HG03060 (cell line): ENCODE measurements around the gene MED28.
A peak's percentile ranks its signal among the peaks of the same experiment; 100 is the strongest.
"Not testable (repeated sequence)": the region's sequence is repeated elsewhere in the genome, so short reads cannot be mapped to it uniquely, and the experiment has no call there.

Experiments used
- ATAC-seq: cut with Tn5 transposase; IDR thresholded peaks from one replicate; pipeline ENCODE4 v1.9.1; 2021; ENCODE audit warnings: low read depth, moderate number of reproducible peaks; ENCODE audit not compliant: unreplicated experiment

The MED28 gene

GRCh38 chr4:17614416-17615299 is at the start of gene MED28:
Gene MED28 (plus strand): TSS chr4:17614641. CDS start chr4:17614655, 14 bp downstream.
- ATAC-seq: peak; percentile 94

- no peak for ATAC-seq
These were observed 48.6 kb upstream of the MED28 start for GRCh38 chr4:17565846-17566245.

GRCh38 chr4:17567271-17567670 is 47.2 kb upstream of the MED28 start:
- ATAC-seq: no peak

- no peak for ATAC-seq
These were observed 40.2 kb upstream of the MED28 start for GRCh38 chr4:17574206-17574605.

GRCh38 chr4:17575177-17575576 is 39.3 kb upstream of the MED28 start:
- ATAC-seq: not testable (repeated sequence)

GRCh38 chr4:17576932-17577664 is 37.3 kb upstream of the MED28 start, which contains the start of gene LAP3:
Gene LAP3 (plus strand): TSS chr4:17577198. CDS start chr4:17577466, 268 bp downstream.
- ATAC-seq: peak; percentile 67

GRCh38 chr4:17577665-17578481 is 36.6 kb upstream of the MED28 start:
- no peak for ATAC-seq

- peak; percentile 28 for ATAC-seq
These were observed 36.0 kb upstream of the MED28 start for GRCh38 chr4:17578482-17578891.

- ATAC-seq: no peak
These were observed 33.5 kb upstream of the MED28 start for GRCh38 chr4:17580969-17581368.

GRCh38 chr4:17583276-17583675 is 31.2 kb upstream of the MED28 start:
- no peak for ATAC-seq

- ATAC-seq: no peak
These were observed 30.5 kb upstream of the MED28 start for GRCh38 chr4:17583941-17584340.

- ATAC-seq: no peak
These were observed 29.8 kb upstream of the MED28 start for GRCh38 chr4:17584521-17585213.

- no peak for ATAC-seq
These were observed 27.2 kb upstream of the MED28 start for GRCh38 chr4:17587094-17587822.

- no peak for ATAC-seq
These were observed 25.1 kb upstream of the MED28 start for GRCh38 chr4:17589355-17589754.

GRCh38 chr4:17595471-17596005 is 18.9 kb upstream of the MED28 start:
- ATAC-seq: peak; percentile 78

- ATAC-seq: no peak
These were observed 16.9 kb upstream of the MED28 start for GRCh38 chr4:17597517-17597916.

GRCh38 chr4:17599826-17600225 is 14.6 kb upstream of the MED28 start:
- no peak for ATAC-seq

GRCh38 chr4:17605236-17605635 is 9.2 kb upstream of the MED28 start:
- no peak for ATAC-seq

GRCh38 chr4:17613761-17614415 is 553 bp upstream of the MED28 start:
- ATAC-seq: peak; percentile 27
